Ishikawa (cell line): ENCODE results near the gene DUSP16.

Experiments
- CEBPB ChIP-seq: IDR thresholded peaks from 2 replicates; pipeline ENCODE4 v1.6.1; 2012
- CREB1 ChIP-seq: IDR thresholded peaks from 2 replicates; pipeline ENCODE4 v1.6.1; 2012; ENCODE audit warnings: low read depth
- EP300 ChIP-seq: IDR thresholded peaks from 2 replicates; pipeline ENCODE4 v1.6.1; 2012; ENCODE audit warnings: borderline replicate concordance
- FOXM1 ChIP-seq: IDR thresholded peaks from 2 replicates; pipeline ENCODE4 v1.6.1; 2012; ENCODE audit warnings: low read depth, borderline replicate concordance
- MAX ChIP-seq: IDR thresholded peaks from 2 replicates; pipeline ENCODE4 v1.6.1; 2012
- NFIC ChIP-seq: IDR thresholded peaks from 2 replicates; pipeline ENCODE4 v1.6.1; 2012
- TCF12 ChIP-seq: IDR thresholded peaks from 2 replicates; pipeline ENCODE4 v1.6.1; 2012; ENCODE audit warnings: low read depth
- YY1 ChIP-seq: IDR thresholded peaks from 2 replicates; pipeline ENCODE4 v1.6.1; 2012; ENCODE audit warnings: low read depth

- TF ChIP-seq TCF12 (no peak), YY1 (no peak), CEBPB (no peak), CREB1 (no peak), EP300 (no peak), MAX (no peak), FOXM1 (no peak), NFIC (no peak)
These were observed 89.4 kb downstream of the DUSP16 start for GRCh38 chr12:12473223-12473622.
